Neuronal stem cell (in vitro differentiated cells): ENCODE results near the gene NATD1.

Experiments used
- DNase-seq: peaks from one replicate; pipeline ENCODE4 v3.0.0-alpha.2; 2013; ENCODE audit warnings: low spot score
- H2AFZ ChIP-seq: one replicate; pipeline ENCODE4 v1.6.1; 2013; ENCODE audit warnings: mild to moderate bottlenecking, low read length, inconsistent platforms
- H2AK5ac ChIP-seq: 2 replicates; pipeline ENCODE4 v1.6.1; 2013; ENCODE audit warnings: low read depth, mild to moderate bottlenecking, inconsistent platforms, low read length, moderate library complexity, mixed read lengths
- H2BK120ac ChIP-seq: 2 replicates; pipeline ENCODE4 v1.6.1; 2013; ENCODE audit warnings: low read depth, mild to moderate bottlenecking, inconsistent platforms, low read length, moderate library complexity, mixed read lengths
- H2BK12ac ChIP-seq: one replicate; pipeline ENCODE4 v1.6.1; 2013; ENCODE audit warnings: low read length, inconsistent platforms
- H2BK15ac ChIP-seq: 2 replicates; pipeline ENCODE4 v1.6.1; 2013; ENCODE audit warnings: mild to moderate bottlenecking, low read length, inconsistent platforms, mixed read lengths
- H2BK5ac ChIP-seq: one replicate; pipeline ENCODE4 v1.6.1; 2013; ENCODE audit warnings: inconsistent platforms, mild to moderate bottlenecking, low read length, moderate library complexity
- H3K14ac ChIP-seq: one replicate; pipeline ENCODE4 v1.6.1; 2013; ENCODE audit warnings: low read length, inconsistent platforms
- H3K18ac ChIP-seq: 2 replicates; pipeline ENCODE4 v1.6.1; 2013; ENCODE audit warnings: low read length, inconsistent platforms
- H3K23ac ChIP-seq: 2 replicates; pipeline ENCODE4 v1.6.1; 2013; ENCODE audit warnings: low read depth, mild to moderate bottlenecking, mixed read lengths, low read length, inconsistent platforms; ENCODE audit not compliant: poor library complexity
- H3K27ac ChIP-seq: replicated peaks from 3 replicates; pipeline ENCODE4 v1.5.1; 2013; ENCODE audit warnings: low read length, inconsistent platforms
- H3K27me3 ChIP-seq, 3 experiments: 2 replicates each; pipeline ENCODE4 v1.6.1; 2013; ENCODE audit warnings: low read length in 3 of 3, mild to moderate bottlenecking in 2 of 3, inconsistent platforms in 1 of 3, low read depth in 1 of 3, mixed read lengths in 1 of 3, moderate library complexity in 1 of 3; ENCODE audit not compliant: control insufficient read depth in 3 of 3, insufficient read depth in 3 of 3
- H3K36me3 ChIP-seq, 2 donors: replicated peaks in 1 of 2; 2 replicates each; pipeline ENCODE4 v1.6.1; 2013; ENCODE audit warnings: low read length in 2 of 2; ENCODE audit not compliant: control insufficient read depth in 2 of 2, insufficient read depth in 2 of 2
- H3K4ac ChIP-seq: 2 replicates; pipeline ENCODE4 v1.6.1; 2013; ENCODE audit warnings: inconsistent platforms, mild to moderate bottlenecking, low read length, moderate library complexity
- H3K4me1 ChIP-seq, 2 donors: 1 replicate in 1 of 2; 2 replicates in 1 of 2; pipeline ENCODE4 v1.6.1; 2013; ENCODE audit warnings: low read length in 2 of 2, low read depth in 1 of 2; ENCODE audit not compliant: control insufficient read depth in 2 of 2, insufficient read depth in 1 of 2
- H3K4me2 ChIP-seq: one replicate; pipeline ENCODE4 v1.6.1; 2013; ENCODE audit warnings: mild to moderate bottlenecking, low read length, inconsistent platforms; ENCODE audit not compliant: insufficient read depth, poor library complexity, severe bottlenecking
- H3K4me3 ChIP-seq, 2 donors: 2 replicates each; pipeline ENCODE4 v1.5.1; 2013; ENCODE audit warnings: low read length in 2 of 2, mild to moderate bottlenecking in 2 of 2, inconsistent platforms in 1 of 2, moderate library complexity in 1 of 2
- H3K79me1 ChIP-seq: one replicate; pipeline ENCODE4 v1.6.1; 2013; ENCODE audit warnings: low read depth, mild to moderate bottlenecking, inconsistent platforms, low read length, moderate library complexity
- H3K9ac ChIP-seq: one replicate; pipeline ENCODE4 v1.6.1; 2013; ENCODE audit warnings: mild to moderate bottlenecking, low read depth, low read length, inconsistent platforms; ENCODE audit not compliant: poor library complexity
- H3K9me3 ChIP-seq, 2 donors: replicated peaks in 1 of 2; 2 replicates each; pipeline versions ENCODE3 to v1.6.1; 2013; ENCODE audit warnings: low read length in 2 of 2, mild to moderate bottlenecking in 2 of 2, inconsistent platforms in 1 of 2, low read depth in 1 of 2, mixed read lengths in 1 of 2, moderate library complexity in 1 of 2; ENCODE audit not compliant: control insufficient read depth in 2 of 2, insufficient read depth in 1 of 2
- H4K8ac ChIP-seq: one replicate; pipeline ENCODE4 v1.6.1; 2013; ENCODE audit warnings: low read depth, mild to moderate bottlenecking, inconsistent platforms, low read length, moderate library complexity
- H4K91ac ChIP-seq: one replicate; pipeline ENCODE4 v1.6.1; 2013; ENCODE audit warnings: low read length, low read depth, mild to moderate bottlenecking, inconsistent platforms; ENCODE audit not compliant: poor library complexity
- WGBS, 2 donors: extraction: QIAGEN DNeasy Blood & Tissue Kit; methylation state at CpG; one replicate each; pipeline ENCODE4 v1.1.7; 2013; ENCODE audit warnings: missing lambda C conversion rate in 2 of 2, mixed read lengths in 1 of 2; ENCODE audit not compliant: insufficient read length in 2 of 2, insufficient replicate concordance in 1 of 2; ENCODE audit errors: extremely low coverage in 2 of 2; 5-methylcytosine and 5-hydroxymethylcytosine counted together

NATD1 gene

GRCh38 chr17:21209511-21210175 is 43.6 kb downstream of the NATD1 start:
- Histone ChIP-seq H3K4ac (no peak overlapping the region), H2AK5ac (no peak overlapping the region), H3K9ac (no peak overlapping the region), H4K8ac (no peak overlapping the region), H4K91ac (no peak overlapping the region), H3K4me3 (no peak overlapping the region), H3K27me3 (no peaks in the 10 kb centered on the region), H2AFZ (no peak overlapping the region), H3K79me1 (peaks cover 16% of the 10 kb centered on the region), H2BK5ac (no peak overlapping the region), H2BK12ac (no peak overlapping the region), H2BK120ac (no peak overlapping the region), H3K23ac (no peak overlapping the region), H3K18ac (no peak overlapping the region), H3K4me2 (no peak overlapping the region), H3K27ac (no peak overlapping the region), H3K4me1 (peaks cover 9 to 12% of the 10 kb centered on the region in 2 donors), H3K9me3 (no peaks in the 10 kb centered on the region), H3K14ac (no peak overlapping the region), H2BK15ac (no peak overlapping the region), H3K36me3 (peaks cover 7 to 57% of the 10 kb centered on the region in 2 donors)
- no peak for DNase-seq
- WGBS, 2 donors = no CpG with 5 or more reads among the region's 17 CpGs

DNA sequence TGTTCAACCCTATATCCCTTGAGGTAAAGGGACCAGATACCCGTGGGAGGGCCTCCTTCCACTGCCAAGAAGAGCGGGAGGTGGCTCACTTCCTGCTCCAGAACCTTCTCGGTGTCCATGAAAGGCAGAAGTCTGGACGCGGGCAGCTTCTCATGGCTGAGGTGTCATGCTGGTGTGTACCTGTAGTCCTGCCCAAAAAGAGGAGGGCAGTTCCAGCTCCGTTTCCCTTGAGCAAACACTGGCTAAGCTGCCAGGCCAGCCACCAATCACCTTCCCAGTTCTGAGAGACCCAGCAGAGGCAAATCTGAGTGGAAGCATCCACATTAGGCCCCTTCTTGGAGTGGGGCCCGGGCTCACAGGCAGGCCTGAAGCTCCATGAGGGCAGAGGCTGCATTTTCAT is 44.9 kb downstream of the NATD1 start:
- Histone ChIP-seq H2AK5ac (no peak overlapping the region), H2BK5ac (no peak overlapping the region), H2BK15ac (no peak overlapping the region), H3K27me3 (no peaks in the 10 kb centered on the region), H3K27ac (no peak overlapping the region), H3K18ac (no peak overlapping the region), H3K4ac (no peak overlapping the region), H3K14ac (no peak overlapping the region), H3K9me3 (no peaks in the 10 kb centered on the region), H4K91ac (no peak overlapping the region), H3K36me3 (peaks cover 7 to 57% of the 10 kb centered on the region in 2 donors), H3K4me3 (no peak overlapping the region), H4K8ac (no peak overlapping the region), H3K9ac (no peak overlapping the region), H3K79me1 (peaks cover 13% of the 10 kb centered on the region), H3K4me1 (peaks cover 12% of the 10 kb centered on the region in 2 donors), H2AFZ (no peak overlapping the region), H3K4me2 (no peak overlapping the region), H2BK12ac (no peak overlapping the region), H2BK120ac (no peak overlapping the region), H3K23ac (no peak overlapping the region)
- no CpG with 5 or more reads among the region's 7 CpGs for WGBS, 2 donors
- no peak for DNase-seq

GRCh38 chr17:21204935-21205334 is 48.3 kb downstream of the NATD1 start:
- no peak overlapping the region for H2BK12ac ChIP-seq
- H3K4me3 ChIP-seq = no peak overlapping the region
- H3K14ac ChIP-seq = no peak overlapping the region
- no CpG with 5 or more reads among the region's 9 CpGs for WGBS, 2 donors
- H2BK120ac ChIP-seq = no peak overlapping the region
- peaks cover 14% of the 10 kb centered on the region for H3K79me1 ChIP-seq
- peaks cover 11 to 13% of the 10 kb centered on the region in 2 donors for H3K4me1 ChIP-seq
- H3K9me3 ChIP-seq = no peaks in the 10 kb centered on the region
- no peak overlapping the region for H3K23ac ChIP-seq
- H3K9ac ChIP-seq = no peak overlapping the region
- H2BK15ac ChIP-seq = no peak overlapping the region
- no peaks in the 10 kb centered on the region for H3K27me3 ChIP-seq
- DNase-seq = no peak
- no peak overlapping the region for H3K27ac ChIP-seq
- H2BK5ac ChIP-seq = no peak overlapping the region
- peaks cover 4 to 55% of the 10 kb centered on the region in 2 donors for H3K36me3 ChIP-seq
- no peak overlapping the region for H3K18ac ChIP-seq
- no peak overlapping the region for H4K91ac ChIP-seq
- no peak overlapping the region for H2AFZ ChIP-seq
- H3K4ac ChIP-seq = no peak overlapping the region
- no peak overlapping the region for H3K4me2 ChIP-seq
- H4K8ac ChIP-seq = no peak overlapping the region
- H2AK5ac ChIP-seq = no peak overlapping the region

GRCh38 chr17:21202512-21202911 is 50.7 kb downstream of the NATD1 start:
- no peak overlapping the region for H3K4ac ChIP-seq
- H2BK15ac ChIP-seq = no peak overlapping the region
- H3K4me2 ChIP-seq = no peak overlapping the region
- WGBS, 2 donors = no CpG with 5 or more reads among the region's 12 CpGs
- H3K27ac ChIP-seq = no peak overlapping the region
- H3K4me1 ChIP-seq = peaks cover 10 to 18% of the 10 kb centered on the region in 2 donors
- DNase-seq = no peak
- no peak overlapping the region for H3K23ac ChIP-seq
- peaks cover 17% of the 10 kb centered on the region for H3K79me1 ChIP-seq
- no peak overlapping the region for H3K14ac ChIP-seq
- no peaks in the 10 kb centered on the region for H3K9me3 ChIP-seq
- H3K9ac ChIP-seq = peak overlapping the region; percentile 50
- H2BK120ac ChIP-seq = no peak overlapping the region
- no peak overlapping the region for H4K8ac ChIP-seq
- no peak overlapping the region for H2BK5ac ChIP-seq
- no peak overlapping the region for H2BK12ac ChIP-seq
- H4K91ac ChIP-seq = no peak overlapping the region
- H3K4me3 ChIP-seq = no peak overlapping the region
- peaks cover 12 to 55% of the 10 kb centered on the region in 2 donors for H3K36me3 ChIP-seq
- H3K27me3 ChIP-seq = no peaks in the 10 kb centered on the region
- H3K18ac ChIP-seq = peak overlapping the region; percentile 41
- H2AFZ ChIP-seq = no peak overlapping the region
- H2AK5ac ChIP-seq = no peak overlapping the region
